Coronary artery (tissue), 2 donors: ENCODE measurements around the gene CDC34.

ENCODE experiments used
- DNase-seq: peaks from one replicate; pipeline ENCODE4 v3.0.0-alpha.2; 2017; ENCODE audit warnings: low spot score
- H3K27ac ChIP-seq, 2 donors: fragments of 200-600 bp; sonication (generic); one replicate each; pipeline ENCODE4 v1.5.1; 2016 to 2019
- H3K4me3 ChIP-seq: fragments of 200-600 bp; sonication (generic); 2 replicates; pipeline ENCODE4 v1.5.1; 2016; ENCODE audit warnings: mild to moderate bottlenecking, moderate library complexity
- TF ChIP-seq, protein P1 (sequence below): fragments of 200-600 bp; sonication (generic); IDR thresholded peaks from one replicate; pipeline ENCODE4 v1.5.1; 2019; ENCODE audit warnings: antibody characterized with exemption

Gene CDC34

DNA sequence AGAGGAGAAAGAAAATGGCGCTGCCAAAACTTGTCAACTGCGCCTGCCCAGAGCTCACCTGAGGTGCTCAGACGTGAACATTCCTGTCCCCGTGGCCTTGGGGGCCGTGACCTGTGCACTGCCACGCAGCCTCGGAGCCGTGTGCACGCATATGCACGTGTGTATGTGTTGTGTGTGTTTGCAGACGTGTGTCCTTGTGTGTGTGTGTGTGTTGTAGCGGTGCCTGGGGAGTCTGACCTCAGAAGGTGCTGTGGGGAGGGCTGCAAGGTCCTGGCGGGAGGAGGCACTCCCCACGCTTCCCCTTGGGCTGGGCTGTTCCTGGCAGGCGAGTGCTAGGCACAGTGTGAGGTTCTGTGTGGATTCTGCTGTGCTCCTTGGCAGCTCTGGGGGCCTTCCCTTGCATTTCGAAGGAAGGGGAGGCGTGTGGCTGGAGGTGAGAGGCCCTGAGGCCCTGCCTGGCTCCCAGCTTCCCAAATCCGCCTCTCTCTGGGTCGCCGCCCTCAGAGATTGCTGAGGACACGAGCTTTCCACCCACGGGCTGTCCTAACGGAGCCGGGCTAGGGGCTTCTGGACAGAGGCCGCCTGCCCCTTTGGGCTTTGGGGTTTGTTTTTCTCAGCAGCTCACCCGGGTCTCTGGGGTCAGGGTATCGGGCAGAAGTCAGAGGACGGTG, 45.3 kb downstream of the CDC34 start:
- DNase-seq = no peak
- Histone ChIP-seq H3K27ac (no peak overlapping the region), H3K4me3 (no peak overlapping the region)
- TF ChIP-seq, protein P1, sequence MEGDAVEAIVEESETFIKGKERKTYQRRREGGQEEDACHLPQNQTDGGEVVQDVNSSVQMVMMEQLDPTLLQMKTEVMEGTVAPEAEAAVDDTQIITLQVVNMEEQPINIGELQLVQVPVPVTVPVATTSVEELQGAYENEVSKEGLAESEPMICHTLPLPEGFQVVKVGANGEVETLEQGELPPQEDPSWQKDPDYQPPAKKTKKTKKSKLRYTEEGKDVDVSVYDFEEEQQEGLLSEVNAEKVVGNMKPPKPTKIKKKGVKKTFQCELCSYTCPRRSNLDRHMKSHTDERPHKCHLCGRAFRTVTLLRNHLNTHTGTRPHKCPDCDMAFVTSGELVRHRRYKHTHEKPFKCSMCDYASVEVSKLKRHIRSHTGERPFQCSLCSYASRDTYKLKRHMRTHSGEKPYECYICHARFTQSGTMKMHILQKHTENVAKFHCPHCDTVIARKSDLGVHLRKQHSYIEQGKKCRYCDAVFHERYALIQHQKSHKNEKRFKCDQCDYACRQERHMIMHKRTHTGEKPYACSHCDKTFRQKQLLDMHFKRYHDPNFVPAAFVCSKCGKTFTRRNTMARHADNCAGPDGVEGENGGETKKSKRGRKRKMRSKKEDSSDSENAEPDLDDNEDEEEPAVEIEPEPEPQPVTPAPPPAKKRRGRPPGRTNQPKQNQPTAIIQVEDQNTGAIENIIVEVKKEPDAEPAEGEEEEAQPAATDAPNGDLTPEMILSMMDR = no peak

DNA sequence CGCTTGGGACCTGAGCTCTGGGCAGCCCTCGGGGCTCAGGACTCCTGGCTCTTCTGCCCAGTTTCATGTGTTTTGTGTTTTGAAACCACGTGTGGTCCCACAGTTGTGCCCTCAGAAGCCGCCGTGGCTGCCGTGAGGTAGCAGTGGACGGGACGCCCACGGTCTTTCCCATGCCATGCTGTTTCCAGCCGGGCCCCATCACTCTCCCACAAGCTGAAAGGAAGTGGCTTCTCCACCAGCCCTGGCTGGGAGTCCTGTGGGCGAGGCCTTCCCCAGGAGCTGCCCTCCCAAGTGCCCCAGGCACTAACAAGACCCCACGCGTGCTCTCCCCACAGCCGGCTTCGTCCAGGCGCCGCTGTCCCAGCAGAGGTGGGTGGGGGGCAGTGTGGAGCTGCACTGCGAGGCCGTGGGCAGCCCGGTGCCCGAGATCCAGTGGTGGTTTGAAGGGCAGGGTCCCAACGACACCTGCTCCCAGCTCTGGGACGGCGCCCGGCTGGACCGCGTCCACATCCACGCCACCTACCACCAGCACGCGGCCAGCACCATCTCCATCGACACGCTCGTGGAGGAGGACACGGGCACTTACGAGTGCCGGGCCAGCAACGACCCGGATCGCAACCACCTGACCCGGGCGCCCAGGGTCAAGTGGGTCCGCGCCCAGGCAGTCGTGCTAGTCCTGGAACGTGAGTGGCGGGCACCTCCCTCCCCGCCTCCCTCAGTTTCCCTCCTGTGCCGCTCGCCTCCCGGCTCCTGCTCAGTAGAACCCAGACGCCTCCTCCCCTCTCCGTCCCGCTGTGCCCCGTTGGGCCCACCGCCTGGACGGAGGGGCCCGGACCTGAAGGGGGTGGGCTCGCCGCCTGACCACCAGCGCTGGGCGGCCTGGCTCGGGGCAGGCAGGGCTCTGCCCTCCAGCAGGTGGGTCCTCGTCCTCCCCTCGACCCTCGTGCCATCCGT, 46.2 kb downstream of the CDC34 start:
- TF ChIP-seq, protein P1 = no peak
- no peak for DNase-seq
- Histone ChIP-seq H3K27ac (no peak overlapping the region), H3K4me3 (no peak overlapping the region)

DNA sequence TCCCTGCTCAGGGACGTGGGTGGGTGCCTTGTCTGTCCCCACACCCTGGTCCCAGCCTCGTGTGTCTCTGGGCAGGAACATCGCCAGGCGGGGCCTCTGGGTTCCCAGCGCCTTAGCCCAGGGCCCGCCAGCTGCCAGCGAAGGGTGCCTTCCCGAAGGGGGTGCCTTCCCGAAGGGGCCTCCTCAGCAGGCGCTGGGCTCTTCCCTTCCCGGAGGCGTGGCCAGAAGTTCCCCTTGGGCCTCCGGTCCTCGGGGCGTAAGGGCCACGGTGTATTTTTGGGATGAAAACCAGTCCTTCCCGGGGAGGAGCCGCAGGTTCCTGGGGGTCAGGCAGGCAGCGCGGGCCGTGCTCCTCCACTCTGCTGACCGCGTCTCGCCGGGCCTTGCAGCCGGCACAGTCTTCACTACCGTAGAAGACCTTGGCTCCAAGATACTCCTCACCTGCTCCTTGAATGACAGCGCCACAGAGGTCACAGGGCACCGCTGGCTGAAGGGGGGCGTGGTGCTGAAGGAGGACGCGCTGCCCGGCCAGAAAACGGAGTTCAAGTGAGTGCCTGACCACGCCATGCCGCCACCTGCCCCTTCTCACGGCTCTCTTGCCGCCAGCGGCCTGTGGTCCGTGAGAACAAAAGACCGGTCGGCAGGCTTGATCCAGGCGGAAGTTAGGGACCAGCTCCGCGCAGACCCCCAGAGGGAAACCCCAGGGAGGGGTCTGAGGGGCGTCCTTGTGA, 47.7 kb downstream of the CDC34 start:
- TF ChIP-seq, protein P1 = no peak
- Histone ChIP-seq H3K4me3 (no peak overlapping the region), H3K27ac (no peak overlapping the region)
- DNase-seq = no peak

DNA sequence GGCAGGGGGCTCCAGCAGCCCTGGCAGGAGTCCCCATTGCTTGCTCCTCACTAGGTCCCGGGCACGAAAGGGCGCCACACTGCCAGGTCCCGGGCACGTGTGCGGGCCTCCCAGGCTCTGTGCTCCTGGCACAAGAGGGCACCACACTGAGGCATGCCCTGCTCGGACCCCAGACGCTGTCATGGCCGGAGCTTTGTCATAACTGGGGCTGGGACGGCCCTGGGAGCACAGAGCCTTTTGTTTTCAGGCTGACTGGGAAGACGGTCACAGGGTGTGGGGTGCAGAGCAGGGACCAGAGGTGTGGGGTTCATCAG, 48.2 kb downstream of the CDC34 start:
- Histone ChIP-seq H3K4me3 (no peak overlapping the region), H3K27ac (no peak overlapping the region)
- DNase-seq = no peak
- TF ChIP-seq, protein P1 = no peak

DNA sequence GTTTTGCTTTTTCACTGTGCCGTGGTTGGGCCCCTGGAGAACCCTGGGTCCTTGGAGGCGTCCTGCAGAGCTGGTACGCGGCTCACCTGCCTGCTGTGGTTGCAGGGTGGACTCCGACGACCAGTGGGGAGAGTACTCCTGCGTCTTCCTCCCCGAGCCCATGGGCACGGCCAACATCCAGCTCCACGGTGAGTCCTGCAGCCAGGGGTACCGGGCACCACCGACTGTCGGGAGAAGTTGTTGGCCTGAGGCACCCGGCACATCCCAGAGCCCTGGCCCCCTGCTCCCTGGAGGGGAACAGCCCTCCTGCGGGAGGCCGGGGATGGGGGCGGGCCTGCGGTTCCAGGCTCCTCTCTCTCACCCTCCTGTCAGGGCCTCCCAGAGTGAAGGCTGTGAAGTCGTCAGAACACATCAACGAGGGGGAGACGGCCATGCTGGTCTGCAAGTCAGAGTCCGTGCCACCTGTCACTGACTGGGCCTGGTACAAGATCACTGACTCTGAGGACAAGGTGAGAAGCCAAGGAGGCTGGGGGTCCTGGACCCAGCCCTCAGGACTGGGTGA, 48.8 kb downstream of the CDC34 start:
- H3K27ac ChIP-seq = no peak overlapping the region
- DNase-seq = no peak
- TF ChIP-seq, protein P1 = no peak

DNA sequence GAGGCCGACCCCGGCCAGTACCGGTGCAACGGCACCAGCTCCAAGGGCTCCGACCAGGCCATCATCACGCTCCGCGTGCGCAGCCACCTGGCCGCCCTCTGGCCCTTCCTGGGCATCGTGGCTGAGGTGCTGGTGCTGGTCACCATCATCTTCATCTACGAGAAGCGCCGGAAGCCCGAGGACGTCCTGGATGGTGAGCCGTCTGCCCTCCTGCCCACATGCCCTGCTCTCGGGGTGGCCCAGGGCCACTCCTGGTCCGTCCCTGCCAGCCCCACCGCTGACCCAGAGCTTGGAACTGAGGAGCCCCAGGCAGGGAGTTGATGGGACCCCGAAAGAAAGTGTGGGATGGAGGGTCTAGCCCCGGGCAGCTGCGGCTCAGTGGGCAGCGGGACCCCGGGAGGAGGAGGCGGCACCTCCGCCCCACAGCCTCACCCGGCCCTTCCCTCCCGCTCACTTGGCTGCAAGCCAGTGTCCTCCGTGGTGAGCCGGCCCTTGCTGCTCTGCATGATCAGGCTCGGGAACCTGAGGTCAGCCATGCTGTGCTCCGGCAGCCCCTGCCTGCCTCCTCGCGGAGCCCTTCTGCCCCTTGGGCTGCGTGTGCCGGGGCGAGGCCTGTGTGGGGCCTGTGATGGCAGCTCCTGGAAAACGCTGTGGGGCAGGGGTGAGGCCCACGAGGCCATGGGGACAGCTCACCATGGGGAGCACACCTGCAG, 50.0 kb downstream of the CDC34 start:
- DNase-seq = no peak
- TF ChIP-seq, protein P1 = no peak
- no peak overlapping the region for H3K4me3 ChIP-seq
- no peak overlapping the region for H3K27ac ChIP-seq

More for the DNA sequence above, 48.8 kb downstream of the CDC34 start:
- no peak overlapping the region for H3K4me3 ChIP-seq
